Measurements from ENCODE around the gene ACVR1.
"Not testable (repeated sequence)": the region's sequence is repeated elsewhere in the genome, so short reads cannot be mapped to it uniquely, and the experiment has no call there.

Gene ACVR1

DNA sequence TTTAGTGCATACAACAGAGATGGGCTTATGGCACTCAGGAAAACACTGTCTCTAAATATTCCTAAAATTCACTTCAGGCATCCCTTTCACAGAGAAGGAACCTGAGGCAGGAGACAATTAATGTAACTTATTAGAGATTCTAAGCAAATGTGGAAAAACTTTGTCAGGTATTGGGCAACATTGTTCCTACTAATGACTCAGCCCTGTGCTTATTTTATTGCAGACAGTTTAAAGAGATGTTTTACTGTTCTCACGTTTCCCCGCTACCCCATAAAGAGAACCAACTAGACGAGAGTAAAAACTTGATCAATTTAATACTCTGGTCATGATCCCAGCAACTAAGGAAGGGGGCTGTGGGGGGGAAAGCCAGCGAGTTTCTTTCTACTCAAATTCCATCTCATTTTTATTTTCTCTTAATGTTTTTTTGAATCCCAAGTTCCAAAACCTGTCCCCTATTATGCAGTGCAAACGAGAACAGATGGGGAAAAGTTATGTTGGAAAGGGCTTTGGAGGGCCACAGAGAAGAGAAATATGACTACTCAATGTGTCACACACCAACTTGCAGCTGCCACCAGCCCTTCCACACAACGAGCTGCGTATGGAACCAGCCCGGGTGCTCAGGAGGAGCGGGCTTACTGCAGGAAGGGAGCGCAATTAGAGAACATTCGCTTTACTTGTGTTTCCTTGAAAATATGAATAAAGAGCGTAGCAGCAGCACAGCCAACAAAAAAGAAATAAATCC, 18.7 kb upstream of the ACVR1 start:
- no peak for DNase-seq (ENCODE audit: low read depth in 3 of 3)

DNA sequence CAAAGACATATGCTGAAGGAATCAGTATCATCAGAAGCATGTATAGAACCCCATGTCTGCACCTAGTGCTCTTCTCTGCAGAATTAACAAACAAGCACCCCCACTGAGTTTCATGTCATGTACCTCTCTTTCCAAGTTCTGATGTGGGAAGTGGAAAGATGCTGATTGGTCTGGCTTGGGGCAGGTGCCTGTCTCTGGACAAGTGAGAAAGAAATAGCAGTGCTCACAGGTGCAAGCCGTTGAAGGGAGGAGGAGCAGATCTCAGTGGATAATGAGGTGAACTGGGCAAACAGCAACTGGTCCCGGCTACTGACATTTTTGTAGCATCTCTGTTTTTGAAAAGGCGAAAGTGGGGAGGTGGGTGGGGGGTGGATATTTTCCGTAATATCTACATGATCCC, 17.5 kb upstream of the ACVR1 start:
- no peak for DNase-seq (ENCODE audit: low read depth in 3 of 3)

DNA sequence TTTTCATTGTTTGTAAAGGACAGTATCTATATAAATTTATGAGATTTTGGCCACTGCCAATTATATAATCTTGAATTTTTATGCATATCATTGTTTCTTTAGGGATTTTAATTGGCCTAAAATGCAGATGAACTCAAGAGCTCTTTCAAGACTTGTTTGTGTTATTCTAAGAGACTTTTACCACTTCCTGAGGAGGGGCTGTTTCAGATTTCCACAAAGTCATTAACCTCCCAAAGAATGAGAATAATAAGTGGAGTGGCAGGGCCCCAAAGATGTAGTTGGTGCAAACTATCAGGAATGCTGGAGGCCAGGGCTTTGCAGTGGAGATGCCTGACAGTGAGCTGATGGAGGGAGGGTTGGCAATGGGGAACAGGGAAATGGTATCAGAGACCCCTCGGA, 15.5 kb upstream of the ACVR1 start:
- no peak for DNase-seq (ENCODE audit: low read depth in 3 of 3)

DNA sequence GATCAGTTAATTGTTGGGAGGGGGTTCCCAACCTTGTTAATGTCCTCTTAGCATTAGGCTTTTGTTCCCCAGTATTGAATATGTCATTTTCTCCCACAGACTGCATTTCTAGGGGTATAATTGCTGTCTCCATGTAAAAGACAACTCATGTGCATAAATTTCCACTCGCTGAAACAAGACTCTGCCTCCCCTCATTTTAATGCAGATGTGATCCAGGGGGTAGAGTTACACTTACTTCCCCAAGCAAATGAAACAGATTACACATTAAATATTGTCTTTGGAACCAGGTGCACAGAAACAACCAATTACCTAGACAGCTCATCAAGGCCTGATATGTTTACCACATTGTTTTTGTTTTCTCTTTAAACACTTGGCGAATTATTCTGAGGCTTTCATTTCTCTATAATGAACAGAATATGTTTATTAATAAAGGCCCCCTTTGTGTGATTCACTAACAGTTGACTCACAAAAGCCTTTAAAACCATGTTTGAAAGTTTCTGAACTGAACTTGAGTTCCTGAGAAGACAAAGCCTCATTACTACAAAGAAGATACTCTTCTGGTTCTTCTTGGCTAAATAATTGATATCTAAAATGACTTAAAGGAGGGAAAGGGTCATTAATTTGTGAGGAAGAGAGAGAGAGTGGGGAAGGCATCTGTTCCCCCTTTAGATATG, 15.0 kb upstream of the ACVR1 start:
- DNase-seq (ENCODE audit: low read depth in 3 of 3), result no peak

DNA sequence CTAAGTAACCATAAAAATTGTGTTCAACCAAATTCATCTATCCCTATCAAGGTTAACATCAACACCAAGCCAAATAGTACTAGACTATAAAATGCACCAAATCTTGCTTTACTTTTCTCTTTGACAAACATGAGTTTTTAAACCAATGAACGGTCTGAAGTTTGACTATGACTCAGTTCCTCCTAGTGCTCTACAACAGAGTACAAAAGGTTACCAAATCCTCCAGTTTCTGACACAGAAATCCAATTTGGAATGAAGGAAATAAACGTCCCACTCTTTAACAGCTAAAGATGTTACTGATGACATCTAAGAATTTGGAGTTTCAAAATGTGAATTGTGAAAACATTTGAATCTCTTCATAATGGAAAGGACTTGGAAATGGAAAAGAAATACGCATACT, 11.8 kb upstream of the ACVR1 start:
- DNase-seq (ENCODE audit: low read depth in 3 of 3), result no peak

DNA sequence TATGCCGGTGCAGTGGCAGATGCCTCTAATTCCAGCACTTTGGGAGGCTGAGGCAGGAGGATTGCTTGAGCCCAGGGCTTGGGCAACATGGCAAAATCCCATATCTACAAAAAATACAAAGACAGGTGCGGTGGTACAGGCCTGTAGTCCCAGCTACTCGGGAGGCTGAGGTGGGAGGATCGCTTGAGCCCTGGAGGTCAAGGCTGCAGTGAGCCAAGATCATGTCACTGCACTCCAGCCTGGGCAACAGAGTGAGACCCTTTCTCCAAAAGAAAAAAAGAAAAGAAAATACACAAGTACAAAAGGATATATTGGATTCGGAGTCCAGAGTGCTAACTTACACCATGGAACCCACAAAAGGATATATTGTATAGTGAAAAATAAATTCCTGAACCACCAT, 8.4 kb upstream of the ACVR1 start:
- not testable (repeated sequence) for DNase-seq (ENCODE audit: low read depth in 3 of 3)

DNA sequence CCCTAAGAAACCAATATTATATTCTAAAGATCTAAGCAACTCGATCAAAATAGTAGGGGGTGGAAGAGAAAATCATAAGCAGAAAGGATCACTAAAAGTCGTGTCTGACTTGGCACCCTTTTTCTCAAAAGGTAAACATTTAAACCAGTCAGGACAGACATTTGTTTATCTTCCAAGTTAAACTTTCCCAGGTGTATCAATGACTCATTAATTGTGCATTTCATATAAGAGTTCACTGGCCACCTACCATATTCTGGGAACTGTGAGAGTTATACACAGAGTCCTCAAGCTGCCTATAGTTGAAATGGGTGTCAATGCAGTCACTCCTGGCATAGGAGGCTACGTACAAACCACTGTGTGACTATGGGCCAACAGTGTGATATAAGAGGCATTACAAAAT, 4.8 kb upstream of the ACVR1 start:
- DNase-seq (ENCODE audit: low read depth in 3 of 3), result no peak

DNA sequence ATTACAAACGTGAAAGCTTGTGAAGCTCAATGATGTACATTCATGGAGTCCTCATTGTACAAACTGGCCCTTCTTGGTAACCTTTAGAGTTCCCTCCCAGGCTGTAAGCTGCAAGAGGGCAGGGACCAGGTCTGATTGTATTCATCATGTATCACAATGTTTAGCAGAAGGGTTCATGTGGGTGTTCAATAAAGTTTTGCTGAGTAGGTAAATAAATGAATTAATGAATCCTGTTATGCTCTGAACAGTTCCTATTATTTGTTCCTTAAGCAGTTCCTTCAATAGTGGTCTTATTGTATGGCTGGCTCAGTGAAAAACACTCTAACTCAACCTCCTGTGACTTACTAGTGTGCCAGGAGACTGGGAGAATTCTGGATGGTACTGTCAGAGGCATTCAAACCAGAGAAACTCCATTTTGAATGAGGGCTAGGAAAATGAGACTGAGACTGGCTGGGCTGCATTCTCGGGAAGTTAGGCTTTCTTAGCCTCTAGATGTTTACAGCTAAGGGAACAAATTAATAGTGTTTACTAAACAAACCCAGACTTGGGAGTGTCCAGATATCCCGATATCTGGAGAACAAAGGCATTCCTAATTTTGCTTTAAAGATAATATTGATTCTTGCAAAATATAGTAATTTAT, 1.8 kb upstream of the ACVR1 start:
- DNase-seq (ENCODE audit: low read depth in 3 of 3), result no peak

DNA sequence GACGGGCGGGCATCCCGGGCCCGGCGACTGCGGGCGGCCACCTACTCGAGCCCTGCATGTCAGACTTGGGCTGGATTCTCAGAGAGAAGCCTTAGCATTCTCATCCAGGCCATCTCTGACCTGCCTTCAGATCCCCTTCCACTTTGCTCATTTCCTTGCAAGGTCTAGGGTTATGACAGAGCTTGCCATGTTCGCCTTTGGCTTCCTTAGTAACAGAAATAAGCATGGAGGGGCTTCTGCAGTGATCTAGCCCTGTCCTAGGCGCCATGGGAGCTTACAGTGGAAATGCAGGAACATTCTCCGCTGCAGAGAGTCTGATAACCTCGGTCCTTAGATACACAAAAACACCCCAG, 632 bp upstream of the ACVR1 start:
- no peak for DNase-seq (ENCODE audit: low read depth in 3 of 3)

DNA sequence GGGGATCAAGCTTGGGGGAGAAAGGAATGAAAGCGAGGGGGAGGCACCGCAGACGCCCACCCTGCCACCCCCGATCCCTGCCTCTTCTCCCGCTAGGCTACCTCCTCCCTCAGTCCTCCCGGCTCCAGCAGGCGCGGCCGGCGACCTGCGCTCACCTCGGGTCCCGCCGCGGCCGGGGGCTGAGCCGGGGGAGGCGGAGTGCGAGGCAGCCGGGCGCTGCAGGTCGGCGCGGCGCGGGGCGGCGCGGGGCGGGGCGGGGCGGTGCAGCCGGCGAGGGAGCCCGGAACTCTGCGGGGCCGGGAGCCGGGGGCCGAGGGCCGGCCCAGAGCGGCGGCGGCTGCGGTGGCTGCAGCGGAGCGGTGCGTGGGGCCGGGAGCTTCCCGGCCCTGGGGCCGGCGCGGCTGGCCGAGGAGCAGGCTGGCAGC, 477 bp downstream of the ACVR1 start:
- no peak for DNase-seq (ENCODE audit: low read depth in 3 of 3)

DNA sequence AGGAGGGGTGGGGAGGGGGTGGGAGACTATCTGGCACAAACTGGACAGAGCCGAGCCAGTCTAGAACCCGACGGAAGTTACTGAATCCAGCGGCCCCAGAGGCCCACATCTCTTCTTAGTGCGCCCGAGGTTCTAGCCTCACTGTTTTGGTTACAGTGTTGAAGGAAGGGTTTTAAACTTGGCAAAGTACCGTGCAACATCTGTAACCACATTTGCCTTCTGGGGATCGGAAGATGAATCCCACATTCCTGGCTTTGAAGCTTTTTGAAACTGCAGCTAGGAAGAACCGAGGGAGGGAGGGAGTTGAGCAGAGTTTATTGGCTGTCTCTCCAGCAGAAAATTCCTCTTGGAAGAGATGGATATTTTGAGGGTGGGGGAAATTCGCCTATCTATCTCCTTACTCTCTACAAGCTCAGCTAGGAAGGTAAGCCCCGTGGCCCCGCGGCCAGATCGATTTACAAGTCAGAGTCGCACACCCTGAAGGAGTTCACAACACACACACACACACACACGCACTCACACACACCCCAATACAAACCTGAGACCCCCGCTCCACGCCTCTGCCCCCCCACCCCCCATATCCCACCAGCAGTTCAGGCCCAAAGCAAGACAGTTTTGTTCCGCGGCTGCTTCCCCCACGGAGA, 1.0 kb downstream of the ACVR1 start:
- DNase-seq (ENCODE audit: low read depth in 3 of 3), result no peak

DNA sequence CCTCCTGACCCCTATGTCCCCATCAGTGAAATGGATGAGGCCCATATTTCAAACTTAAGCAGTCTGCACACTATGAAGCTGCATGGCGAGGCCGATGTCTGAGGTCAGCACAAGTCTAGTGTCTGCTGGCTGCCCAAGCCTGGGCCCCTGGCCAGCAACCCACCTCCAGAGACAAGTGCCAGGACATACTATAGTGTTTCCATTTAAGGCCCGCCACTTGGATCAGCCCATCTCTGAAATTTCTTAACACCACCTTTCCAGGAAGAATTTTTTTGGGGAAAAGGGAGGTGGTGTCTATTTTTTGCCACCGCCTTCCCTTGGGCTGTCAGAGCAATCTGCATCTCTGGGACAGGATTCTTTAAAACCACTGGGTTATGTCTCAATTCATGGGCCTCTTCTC, 1.8 kb downstream of the ACVR1 start:
- DNase-seq (ENCODE audit: low read depth in 3 of 3), result no peak

DNA sequence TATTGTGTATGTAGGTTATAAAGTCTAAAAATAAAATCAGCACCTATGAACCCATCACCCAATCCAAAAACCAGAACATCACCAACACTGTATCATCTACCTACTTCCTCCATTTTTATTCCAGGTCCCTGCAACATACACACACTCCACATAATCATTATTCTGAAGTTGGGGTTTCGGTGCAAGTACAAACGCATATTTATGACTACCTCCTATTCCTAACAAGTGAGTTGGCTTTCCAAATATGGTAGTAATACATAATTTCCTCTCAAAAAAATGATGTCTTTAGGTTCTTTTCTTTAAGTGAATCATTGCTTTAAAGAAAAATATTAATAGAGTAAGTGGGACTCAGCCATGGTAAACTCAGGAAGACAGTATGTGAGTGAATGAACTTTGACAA, 3.3 kb downstream of the ACVR1 start:
- DNase-seq (ENCODE audit: low read depth in 3 of 3), result no peak

DNA sequence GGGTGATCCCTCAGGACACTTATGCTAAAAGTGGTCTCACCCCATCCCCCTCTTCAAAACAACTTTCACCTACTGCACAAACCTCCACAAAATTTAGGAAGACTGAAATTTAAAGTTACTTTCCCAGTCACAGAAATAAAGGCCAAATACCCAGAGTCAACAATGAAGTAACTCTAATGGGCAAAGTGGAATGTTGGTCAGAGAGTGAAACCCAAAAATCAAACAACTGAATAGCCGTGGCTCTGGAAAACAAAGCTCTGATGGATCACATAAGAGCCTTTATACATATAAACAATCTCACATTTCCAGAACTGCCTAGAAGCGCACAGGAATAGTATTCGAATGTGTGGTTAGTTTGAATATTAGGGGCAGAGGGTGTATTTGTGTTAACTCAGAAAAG, 4.7 kb downstream of the ACVR1 start:
- DNase-seq (ENCODE audit: low read depth in 3 of 3), result no peak

DNA sequence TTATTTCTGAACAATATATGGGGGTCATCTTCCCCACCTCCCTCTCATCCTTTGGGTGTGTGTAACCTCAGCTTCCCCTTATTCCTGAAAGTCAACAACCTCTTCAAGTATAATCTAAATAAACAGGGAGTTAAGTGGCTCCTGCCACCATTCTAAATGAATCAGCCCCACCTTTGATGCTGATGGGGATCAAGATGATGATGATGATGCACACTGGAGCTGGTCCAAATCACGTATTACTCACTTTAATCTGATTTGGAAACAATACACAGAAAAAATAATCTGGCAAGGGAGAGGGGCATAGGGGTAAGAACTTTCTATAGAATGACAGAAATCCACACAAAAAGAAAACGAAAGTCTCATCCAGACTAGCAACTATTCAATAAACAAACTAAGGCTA, 7.1 kb downstream of the ACVR1 start:
- DNase-seq (ENCODE audit: low read depth in 3 of 3), result no peak

DNA sequence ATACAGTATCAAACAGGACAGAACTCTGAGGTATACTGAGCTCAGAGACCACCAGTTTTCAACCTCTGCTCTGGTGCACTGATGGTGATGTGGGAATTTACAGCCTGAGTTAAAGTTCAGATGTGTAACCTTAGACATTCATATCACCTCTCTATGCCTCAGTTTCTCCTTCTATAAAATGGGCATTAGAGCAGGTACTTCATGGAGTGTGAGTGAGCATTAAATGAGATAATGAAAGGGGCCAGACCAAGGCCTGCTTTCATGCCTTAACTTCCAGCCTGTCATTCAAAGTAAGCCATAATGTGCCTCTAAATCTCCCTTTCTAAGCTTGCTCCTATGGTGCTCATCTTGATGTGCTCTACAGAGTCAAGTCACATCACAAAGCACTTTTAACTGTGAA, 8.4 kb downstream of the ACVR1 start:
- no peak for DNase-seq (ENCODE audit: low read depth in 3 of 3)

DNA sequence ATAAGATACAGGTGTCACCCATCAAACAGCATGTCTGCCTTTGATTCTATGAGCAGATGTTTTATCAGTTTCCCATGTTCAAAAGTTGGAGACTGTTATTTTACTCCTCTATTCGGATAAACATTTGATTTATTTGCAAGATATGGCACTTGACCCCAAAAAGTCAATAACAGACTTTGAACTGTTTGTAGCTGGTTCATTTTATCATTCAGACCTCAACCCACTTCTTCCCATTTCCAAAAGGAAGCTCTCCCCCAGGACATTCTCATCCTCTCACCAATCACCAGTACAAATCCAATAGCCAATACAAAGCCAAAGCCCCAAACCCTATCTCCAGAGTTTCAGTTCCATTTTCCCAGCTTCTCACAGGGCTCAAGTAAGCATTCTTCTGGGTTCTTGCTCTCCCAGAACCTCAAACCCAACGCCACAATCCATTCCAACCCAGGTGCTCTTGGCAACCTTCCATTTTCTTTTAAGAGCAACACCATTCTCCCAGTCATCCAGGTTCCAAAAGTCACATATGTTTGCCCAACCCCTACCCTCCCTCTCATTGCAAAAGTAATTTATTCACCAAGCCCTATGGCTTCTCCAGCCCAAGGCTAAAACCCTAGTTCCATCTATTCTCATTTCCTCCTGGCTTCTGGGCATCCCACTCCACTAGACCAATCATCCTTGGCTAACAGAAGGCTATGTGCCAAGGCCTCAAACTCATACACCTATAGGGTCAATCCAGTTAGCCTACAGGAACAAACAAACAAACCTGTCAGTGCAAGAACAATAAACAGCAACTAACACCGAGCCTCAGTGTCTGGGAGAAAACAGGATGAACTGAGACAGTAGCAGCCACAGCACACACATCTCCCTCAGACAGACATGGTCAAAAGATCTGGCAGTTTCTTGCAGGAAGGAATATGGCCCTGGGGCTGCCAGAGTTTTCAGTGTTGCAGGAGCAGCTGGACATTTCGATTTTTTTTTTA, 9.2 kb downstream of the ACVR1 start:
- no peak for DNase-seq (ENCODE audit: low read depth in 3 of 3)

DNA sequence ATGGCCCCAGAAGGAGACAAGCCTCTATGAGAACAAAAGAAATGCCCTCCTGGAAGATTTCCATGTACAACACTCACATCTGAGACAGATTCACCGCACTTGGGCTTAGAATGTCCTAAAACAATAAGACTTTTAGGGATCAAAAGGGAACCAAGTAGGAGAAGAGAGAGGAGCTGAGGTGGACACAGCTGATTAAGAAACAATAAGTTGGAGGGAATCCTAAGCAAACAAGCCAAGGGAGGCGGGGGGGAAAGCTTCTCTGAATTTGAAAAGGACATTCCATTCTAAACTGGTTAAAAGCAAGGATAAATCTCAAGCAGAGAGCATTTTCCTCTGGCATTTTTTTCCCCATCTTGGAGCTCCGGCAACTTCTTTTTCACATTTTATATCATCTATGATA, 9.9 kb downstream of the ACVR1 start:
- DNase-seq (ENCODE audit: low read depth in 3 of 3), result no peak

DNA sequence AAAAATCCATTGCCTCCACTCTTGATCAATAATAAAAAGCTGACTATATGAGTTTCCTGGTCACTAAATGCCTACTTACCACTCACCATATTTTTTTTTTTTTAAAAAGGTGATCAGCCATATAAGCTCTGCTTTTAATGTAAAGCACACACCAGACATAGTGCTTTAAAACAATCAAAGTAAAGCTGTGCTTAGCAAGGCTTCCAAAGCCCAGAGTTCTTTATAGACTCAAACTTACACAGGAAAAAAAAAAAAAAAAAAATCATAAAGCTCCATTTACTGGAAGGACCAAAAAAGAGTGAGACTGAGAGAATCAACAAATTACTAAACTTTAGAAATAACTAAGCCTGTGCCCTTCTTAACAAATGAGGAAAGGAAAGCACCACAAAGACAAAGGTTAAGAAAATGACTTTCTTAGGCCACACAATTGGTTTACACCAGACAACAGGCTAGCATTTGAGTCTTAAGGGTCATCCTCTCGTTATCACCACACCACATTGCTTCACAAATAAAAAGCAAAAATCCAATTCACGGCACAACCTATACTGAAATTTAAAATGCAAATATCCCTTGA, 11.2 kb downstream of the ACVR1 start:
- DNase-seq (ENCODE audit: low read depth in 3 of 3), result no peak

DNA sequence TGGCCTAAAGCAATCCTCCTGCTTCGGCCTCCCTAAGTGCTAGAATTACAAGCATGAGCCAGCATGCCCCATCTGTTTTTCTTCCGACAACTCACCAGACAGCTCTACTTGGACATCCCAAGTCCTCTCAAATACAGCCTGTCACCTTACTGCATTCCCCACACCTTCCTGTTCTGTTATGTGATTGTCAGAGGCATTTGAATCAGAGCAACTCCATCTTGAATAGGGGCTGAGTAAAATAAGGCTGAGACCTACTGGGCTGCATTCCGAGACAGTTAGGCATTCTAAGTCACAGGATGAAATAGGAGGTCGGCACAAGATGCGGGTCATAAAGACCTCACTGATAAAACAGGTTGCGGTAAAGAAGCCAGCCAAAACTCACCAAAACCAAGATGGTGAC, 17.3 kb downstream of the ACVR1 start:
- DNase-seq (ENCODE audit: low read depth in 3 of 3), result no peak

DNA sequence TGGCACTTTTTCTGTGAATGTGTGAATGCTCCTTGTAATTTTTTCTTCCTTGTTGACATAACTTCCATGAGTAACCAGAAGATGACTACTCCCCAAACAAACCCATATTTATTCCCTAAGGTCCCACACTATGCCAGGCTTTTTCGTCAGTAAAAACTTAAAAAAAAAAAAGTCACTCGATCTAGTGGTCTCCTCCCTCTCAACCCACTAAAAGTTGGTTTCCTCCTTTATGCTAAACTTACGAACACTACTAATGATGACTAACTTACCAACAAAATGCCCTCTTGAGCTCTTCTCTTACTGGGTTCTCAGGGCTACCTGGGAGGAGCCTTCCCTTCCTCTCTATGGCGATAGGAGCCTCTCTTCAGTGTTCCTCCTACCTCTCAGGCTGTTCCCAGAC, 18.2 kb downstream of the ACVR1 start:
- DNase-seq (ENCODE audit: low read depth in 3 of 3), result no peak
